ENCODE measurements around the gene SLC15A3. TPM values are rescaled to one million over a fixed set of nuclear protein-coding genes. Genes with fewer than 3 reads are reported as not detected.

Gene SLC15A3
- total RNA-seq, 6 donors from 2014 or later = 29.5 to 186 (median 115) TPM

DNA sequence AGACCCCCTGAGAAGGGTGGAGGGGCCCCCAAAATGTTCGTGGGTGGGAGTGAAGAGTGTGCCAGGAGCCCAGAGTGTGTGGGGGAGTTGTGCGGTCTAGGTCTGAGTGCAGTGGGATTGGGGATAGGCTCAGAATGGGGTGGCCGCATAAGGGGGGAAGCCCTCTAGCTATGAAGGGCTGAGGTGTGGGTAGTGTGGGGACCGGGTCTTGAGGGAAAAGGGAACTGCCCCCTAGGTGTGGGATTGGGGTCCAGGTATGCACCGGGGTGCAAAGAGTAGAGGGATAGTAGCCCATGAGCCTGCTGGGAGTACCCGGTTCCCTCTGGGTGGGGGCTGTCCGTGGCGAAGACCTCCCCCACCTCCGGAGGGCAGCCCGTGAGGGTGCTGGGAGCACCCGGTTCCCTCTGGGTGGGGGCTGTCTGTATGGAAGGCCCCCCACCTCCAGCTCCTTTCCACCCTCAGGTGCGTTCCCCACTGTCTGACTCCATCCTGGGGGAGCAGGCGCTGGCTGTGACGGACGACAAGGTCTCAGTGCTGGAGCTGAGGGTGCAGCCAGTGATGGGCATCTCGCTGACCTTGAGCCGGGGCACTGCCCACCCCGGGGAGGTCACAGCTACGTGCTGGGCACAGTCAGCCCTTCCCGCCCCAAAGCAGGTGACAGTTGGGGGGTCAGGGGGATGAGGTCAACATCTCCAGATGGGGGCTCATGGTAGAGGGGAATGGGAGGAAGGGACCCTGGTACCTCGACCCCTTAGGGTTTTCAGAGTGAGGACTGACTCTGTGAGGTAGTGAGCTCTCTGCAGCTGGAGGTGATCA is 17.0 kb downstream of the SLC15A3 start:
- H3K27me3 ChIP-seq = no peaks in the 10 kb centered on the region
- peaks cover 14 to 34% (median 17%) of the 10 kb centered on the region in 4 donors for H3K4me1 ChIP-seq
- peak overlapping the region in 2 of 4 donors; percentile 82 to 90 for H3K27ac ChIP-seq
- WGBS, 2 donors = 79 to 92% methylated on average over 12 to 21 of the region's 21 CpGs
- TF ChIP-seq, protein P1, sequence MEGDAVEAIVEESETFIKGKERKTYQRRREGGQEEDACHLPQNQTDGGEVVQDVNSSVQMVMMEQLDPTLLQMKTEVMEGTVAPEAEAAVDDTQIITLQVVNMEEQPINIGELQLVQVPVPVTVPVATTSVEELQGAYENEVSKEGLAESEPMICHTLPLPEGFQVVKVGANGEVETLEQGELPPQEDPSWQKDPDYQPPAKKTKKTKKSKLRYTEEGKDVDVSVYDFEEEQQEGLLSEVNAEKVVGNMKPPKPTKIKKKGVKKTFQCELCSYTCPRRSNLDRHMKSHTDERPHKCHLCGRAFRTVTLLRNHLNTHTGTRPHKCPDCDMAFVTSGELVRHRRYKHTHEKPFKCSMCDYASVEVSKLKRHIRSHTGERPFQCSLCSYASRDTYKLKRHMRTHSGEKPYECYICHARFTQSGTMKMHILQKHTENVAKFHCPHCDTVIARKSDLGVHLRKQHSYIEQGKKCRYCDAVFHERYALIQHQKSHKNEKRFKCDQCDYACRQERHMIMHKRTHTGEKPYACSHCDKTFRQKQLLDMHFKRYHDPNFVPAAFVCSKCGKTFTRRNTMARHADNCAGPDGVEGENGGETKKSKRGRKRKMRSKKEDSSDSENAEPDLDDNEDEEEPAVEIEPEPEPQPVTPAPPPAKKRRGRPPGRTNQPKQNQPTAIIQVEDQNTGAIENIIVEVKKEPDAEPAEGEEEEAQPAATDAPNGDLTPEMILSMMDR (IDR thresholded peaks at IDR 0.05) = no peak
- no peak for TF ChIP-seq POLR2AphosphoS5 (IDR thresholded peaks at IDR 0.05)
- TF ChIP-seq POLR2A (IDR thresholded peaks at IDR 0.05) = no peak
- TF ChIP-seq EP300 (IDR thresholded peaks at IDR 0.05) = no peak
- no peak overlapping the region for H3K4me3 ChIP-seq
- no peak for ATAC-seq (ENCODE audit: low FRiP score in 2 of 2)
- peaks cover 0 to 35% (median 18%) of the 10 kb centered on the region in 4 donors for H3K36me3 ChIP-seq
- DNase-seq = peak in 1 of 2 donors; percentile 64
- H3K9me3 ChIP-seq = no peaks in the 10 kb centered on the region

DNA sequence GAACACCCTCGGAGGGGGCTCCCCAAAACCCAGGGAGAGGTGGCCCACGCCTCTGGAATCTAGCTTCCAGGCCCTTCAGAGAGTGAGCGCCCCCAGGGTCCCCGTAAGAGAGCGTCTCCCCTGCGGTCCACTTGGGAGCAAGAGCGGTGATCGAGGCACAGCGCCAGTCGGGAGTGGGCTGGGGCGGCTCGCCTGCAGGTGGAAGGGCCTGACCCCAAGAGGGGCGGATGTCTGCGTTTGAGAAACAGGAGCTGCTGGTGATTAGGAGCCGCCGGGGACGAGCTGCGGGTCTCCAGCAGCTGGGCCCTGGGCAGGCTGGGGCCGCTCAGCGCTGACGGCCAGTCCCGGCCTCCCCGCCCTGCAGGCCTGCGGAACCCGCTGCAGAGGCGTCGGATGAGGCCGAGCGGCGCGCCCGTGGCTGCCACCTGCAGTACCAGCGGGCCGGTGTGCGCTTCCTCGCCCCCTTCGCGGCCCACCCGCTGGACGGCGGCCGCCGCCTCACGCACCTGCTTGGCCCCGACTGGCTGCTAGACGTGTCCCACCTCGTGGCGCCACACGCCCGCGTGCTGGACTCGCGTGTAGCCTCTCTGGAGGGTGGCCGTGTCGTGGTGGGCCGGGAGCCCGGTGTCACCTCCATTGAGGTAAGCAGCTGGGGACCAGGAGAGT is 17.7 kb downstream of the SLC15A3 start:
- peaks cover 0 to 28% (median 13%) of the 10 kb centered on the region in 4 donors for H3K36me3 ChIP-seq
- ATAC-seq (ENCODE audit: low FRiP score in 2 of 2) = no peak
- H3K27ac ChIP-seq = peak overlapping the region in 1 of 4 donors; percentile 15
- H3K27me3 ChIP-seq = no peaks in the 10 kb centered on the region
- peaks cover 9 to 26% (median 12%) of the 10 kb centered on the region in 4 donors for H3K4me1 ChIP-seq
- H3K4me3 ChIP-seq = no peak overlapping the region
- no peaks in the 10 kb centered on the region for H3K9me3 ChIP-seq
- no peak for TF ChIP-seq POLR2A (IDR thresholded peaks at IDR 0.05)
- TF ChIP-seq EP300 (IDR thresholded peaks at IDR 0.05) = no peak
- TF ChIP-seq POLR2AphosphoS5 (IDR thresholded peaks at IDR 0.05) = no peak
- TF ChIP-seq, protein P1 (IDR thresholded peaks at IDR 0.05) = no peak
- DNase-seq = peak in 1 of 2 donors; percentile 87
- 95 to 96% methylated on average over 21 to 57 of the region's 57 CpGs for WGBS, 2 donors

- ATAC-seq (ENCODE audit: low FRiP score in 2 of 2) = no peak
- no peak overlapping the region for H3K4me3 ChIP-seq
Measured at GRCh38 chr11:60933416-60934123, 18.4 kb downstream of the SLC15A3 start.

DNA sequence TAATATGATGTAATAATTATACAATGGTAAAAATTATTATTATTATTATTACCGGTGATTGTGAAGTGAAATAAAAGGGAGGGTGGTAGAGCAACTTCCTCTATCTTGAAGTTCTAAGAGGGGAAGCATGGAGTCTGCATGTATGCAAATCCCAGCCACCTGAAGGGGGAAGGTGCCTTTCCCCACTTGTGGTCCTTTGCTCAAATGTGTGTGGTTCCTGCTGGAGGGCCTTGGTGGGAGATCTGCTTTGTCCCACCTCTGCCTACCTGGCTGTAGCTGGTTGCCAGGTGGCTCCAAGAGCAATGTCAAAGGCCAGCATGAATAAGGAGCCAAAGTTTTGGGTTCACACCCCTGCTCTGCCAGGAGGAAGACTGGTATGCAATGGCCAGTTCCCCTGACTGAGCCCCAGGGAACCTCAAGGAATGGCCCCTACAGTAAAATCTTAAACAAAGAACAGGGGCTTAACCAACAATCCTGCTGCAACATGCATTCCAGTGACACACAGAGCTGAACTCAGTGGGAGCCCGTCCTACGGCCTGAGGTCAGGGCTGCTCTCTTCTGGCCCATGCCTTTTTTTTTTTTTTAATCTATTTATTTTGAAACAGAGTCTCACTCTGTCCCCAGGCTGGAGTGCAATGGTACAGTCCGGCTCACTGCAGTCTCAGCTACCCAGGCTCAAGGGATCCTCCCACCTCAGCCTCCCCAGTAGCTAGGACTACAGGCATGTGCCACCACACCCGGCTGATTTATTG is 19.2 kb downstream of the SLC15A3 start:
- H3K27ac ChIP-seq = no peak overlapping the region
- ATAC-seq (ENCODE audit: low FRiP score in 2 of 2) = no peak
- H3K4me3 ChIP-seq = no peak overlapping the region
- TF ChIP-seq, protein P1 (IDR thresholded peaks at IDR 0.05) = no peak
- no peak for TF ChIP-seq POLR2A (IDR thresholded peaks at IDR 0.05)
- no peaks in the 10 kb centered on the region for H3K9me3 ChIP-seq
- DNase-seq = no peak
- H3K36me3 ChIP-seq = peaks cover 0 to 13% (median 6%) of the 10 kb centered on the region in 4 donors
- no peaks in the 10 kb centered on the region for H3K27me3 ChIP-seq
- H3K4me1 ChIP-seq = peaks cover 9 to 23% (median 11%) of the 10 kb centered on the region in 4 donors
- WGBS, 2 donors = 85% methylated on average over 5 of the region's 5 CpGs

More at GRCh38 chr11:60933416-60934123, 18.4 kb downstream of the SLC15A3 start:
- Histone ChIP-seq H3K27ac (no peak overlapping the region), H3K36me3 (peaks cover 0 to 21% (median 9%) of the 10 kb centered on the region in 4 donors), H3K9me3 (no peaks in the 10 kb centered on the region), H3K4me1 (peaks cover 9 to 23% (median 12%) of the 10 kb centered on the region in 4 donors), H3K27me3 (no peaks in the 10 kb centered on the region)
- 92 to 95% methylated on average over 24 to 36 of the region's 37 CpGs for whole genome bisulfite sequencing, 2 donors
- peak in 1 of 2 donors; percentile 83 for DNase-seq
- TF ChIP-seq EP300 (IDR thresholded peaks at IDR 0.05) = no peak
- TF ChIP-seq POLR2A (IDR thresholded peaks at IDR 0.05) = no peak
- no peak for TF ChIP-seq POLR2AphosphoS5 (IDR thresholded peaks at IDR 0.05)
- TF ChIP-seq, protein P1 (IDR thresholded peaks at IDR 0.05) = no peak
